ENCODE measurements around the gene ILDR2. TPM values are rescaled to one million over a fixed set of nuclear protein-coding genes. Genes with fewer than 3 reads are reported as not detected.

The ILDR2 gene
- total and polyA plus RNA-seq, 9 of the 15 experiments (the other 6 are each of a cell fraction or from before 2014, with no cell fraction given): 0.03 to 0.31 (median 0.18) TPM; not detected in 2

DNA sequence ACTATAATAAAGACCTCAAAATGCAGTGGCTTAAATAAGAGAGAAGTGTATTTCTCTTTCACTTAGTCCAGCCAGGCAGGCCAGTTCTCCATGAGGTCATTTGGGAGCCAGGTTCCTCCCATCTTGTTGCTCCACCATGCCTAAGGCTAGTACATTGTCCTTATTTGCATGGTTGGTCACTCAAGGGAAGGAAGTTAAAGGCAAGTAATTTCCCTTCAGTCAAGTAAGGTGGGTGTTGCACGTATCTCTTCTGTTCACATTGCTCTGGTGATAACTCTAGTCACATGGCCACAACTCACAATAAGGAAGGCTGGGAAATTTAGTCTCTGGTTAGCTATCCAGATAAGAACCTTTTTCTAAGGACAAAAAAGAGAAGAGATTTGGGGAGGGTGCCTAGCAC, 72.1 kb downstream of the ILDR2 start (continued):
- TF ChIP-seq USF2 (CRISPR knock-in tag; IDR thresholded peaks at IDR 0.05) (peak; percentile 71), GTF2F1 (IDR thresholded peaks at IDR 0.05; ENCODE audit: low read depth, low read length) (no peak), L3MBTL2 (IDR thresholded peaks at IDR 0.05) (peak; percentile 42; the same call in 1 of the 2 replicates), E2F4 (CRISPR knock-in tag; IDR thresholded peaks at IDR 0.05; ENCODE audit: low read depth) (no peak)

DNA sequence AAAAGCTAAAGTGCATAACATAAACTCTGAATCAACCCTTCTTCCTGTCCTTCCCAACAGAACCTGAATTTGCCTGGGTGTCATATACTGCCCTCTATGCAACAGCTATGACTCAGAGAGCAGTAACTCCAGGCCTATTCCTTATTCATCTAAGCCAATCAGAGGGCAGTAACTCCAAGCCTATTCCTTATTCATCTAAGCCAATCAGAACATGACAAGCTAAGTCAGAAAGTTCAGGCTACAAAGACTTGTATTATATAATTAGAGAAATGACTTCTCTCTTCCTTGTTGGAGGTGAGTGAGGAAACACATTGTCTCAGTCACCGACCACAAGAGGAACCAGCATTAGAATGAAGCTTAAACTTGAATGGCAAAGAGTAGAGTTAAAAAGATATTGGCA, 73.1 kb downstream of the ILDR2 start:
- in situ Hi-C loops (cut with MboI): no loop called here
- no TSS peak for BruUV-seq (replicated peaks)
- 9% methylated on average over 1 of the region's 1 CpG for WGBS (ENCODE audit: insufficient coverage, low coverage, missing lambda C conversion rate)
- TF ChIP-seq, protein P1, sequence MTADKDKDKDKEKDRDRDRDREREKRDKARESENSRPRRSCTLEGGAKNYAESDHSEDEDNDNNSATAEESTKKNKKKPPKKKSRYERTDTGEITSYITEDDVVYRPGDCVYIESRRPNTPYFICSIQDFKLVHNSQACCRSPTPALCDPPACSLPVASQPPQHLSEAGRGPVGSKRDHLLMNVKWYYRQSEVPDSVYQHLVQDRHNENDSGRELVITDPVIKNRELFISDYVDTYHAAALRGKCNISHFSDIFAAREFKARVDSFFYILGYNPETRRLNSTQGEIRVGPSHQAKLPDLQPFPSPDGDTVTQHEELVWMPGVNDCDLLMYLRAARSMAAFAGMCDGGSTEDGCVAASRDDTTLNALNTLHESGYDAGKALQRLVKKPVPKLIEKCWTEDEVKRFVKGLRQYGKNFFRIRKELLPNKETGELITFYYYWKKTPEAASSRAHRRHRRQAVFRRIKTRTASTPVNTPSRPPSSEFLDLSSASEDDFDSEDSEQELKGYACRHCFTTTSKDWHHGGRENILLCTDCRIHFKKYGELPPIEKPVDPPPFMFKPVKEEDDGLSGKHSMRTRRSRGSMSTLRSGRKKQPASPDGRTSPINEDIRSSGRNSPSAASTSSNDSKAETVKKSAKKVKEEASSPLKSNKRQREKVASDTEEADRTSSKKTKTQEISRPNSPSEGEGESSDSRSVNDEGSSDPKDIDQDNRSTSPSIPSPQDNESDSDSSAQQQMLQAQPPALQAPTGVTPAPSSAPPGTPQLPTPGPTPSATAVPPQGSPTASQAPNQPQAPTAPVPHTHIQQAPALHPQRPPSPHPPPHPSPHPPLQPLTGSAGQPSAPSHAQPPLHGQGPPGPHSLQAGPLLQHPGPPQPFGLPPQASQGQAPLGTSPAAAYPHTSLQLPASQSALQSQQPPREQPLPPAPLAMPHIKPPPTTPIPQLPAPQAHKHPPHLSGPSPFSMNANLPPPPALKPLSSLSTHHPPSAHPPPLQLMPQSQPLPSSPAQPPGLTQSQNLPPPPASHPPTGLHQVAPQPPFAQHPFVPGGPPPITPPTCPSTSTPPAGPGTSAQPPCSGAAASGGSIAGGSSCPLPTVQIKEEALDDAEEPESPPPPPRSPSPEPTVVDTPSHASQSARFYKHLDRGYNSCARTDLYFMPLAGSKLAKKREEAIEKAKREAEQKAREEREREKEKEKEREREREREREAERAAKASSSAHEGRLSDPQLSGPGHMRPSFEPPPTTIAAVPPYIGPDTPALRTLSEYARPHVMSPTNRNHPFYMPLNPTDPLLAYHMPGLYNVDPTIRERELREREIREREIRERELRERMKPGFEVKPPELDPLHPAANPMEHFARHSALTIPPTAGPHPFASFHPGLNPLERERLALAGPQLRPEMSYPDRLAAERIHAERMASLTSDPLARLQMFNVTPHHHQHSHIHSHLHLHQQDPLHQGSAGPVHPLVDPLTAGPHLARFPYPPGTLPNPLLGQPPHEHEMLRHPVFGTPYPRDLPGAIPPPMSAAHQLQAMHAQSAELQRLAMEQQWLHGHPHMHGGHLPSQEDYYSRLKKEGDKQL (CRISPR knock-in tag; IDR thresholded peaks at IDR 0.05; ENCODE audit: borderline replicate concordance): no peak
- TF ChIP-seq, protein P2, sequence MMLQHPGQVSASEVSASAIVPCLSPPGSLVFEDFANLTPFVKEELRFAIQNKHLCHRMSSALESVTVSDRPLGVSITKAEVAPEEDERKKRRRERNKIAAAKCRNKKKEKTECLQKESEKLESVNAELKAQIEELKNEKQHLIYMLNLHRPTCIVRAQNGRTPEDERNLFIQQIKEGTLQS (IDR thresholded peaks at IDR 0.05): peak; percentile 13; the same call in 1 of the 2 replicates
- TF ChIP-seq, protein P2 (CRISPR knock-in tag; conservative IDR thresholded peaks at IDR 0.05): no peak
- TF ChIP-seq MTA2 (IDR thresholded peaks at IDR 0.05; ENCODE audit: low read depth): no peak
- TF ChIP-seq FOSL1 (tag; conservative IDR thresholded peaks at IDR 0.05): 0 out of 2 replicates have a peak, but pooled peaks have one; percentile 13
- no peak for TF ChIP-seq NCOA6 (IDR thresholded peaks at IDR 0.05)
- TF ChIP-seq HOMEZ (CRISPR knock-in tag; IDR thresholded peaks at IDR 0.05): no peak

More for the DNA sequence above, 73.1 kb downstream of the ILDR2 start:
- DNase-seq (ENCODE audit: extremely low read depth in 1 of 4, low spot score in 3 of 4): peak in 1 of 4 experiments; percentile 14
- Histone ChIP-seq H3K4me2 (ENCODE audit: insufficient read depth, low read length) (no peak overlapping the region), H3K27me3 (ENCODE audit: control insufficient read depth in 2 of 2, insufficient read depth in 2 of 2, low read length in 2 of 2) (no peaks in the 10 kb centered on the region; a peak in 1 of 5 replicates), H3K36me3 (ENCODE audit: control insufficient read depth, insufficient read depth, low read length) (no peaks in the 10 kb centered on the region), H3K4me1 (replicated peaks in 1 of 2; ENCODE audit: control insufficient read depth in 2 of 2, insufficient read depth in 2 of 2, low read length in 2 of 2) (peaks cover 0 to 11% of the 10 kb centered on the region in 2 experiments; a peak in 2 of 5 replicates), H3K4me3 (no peak overlapping the region), H3K79me2 (ENCODE audit: control insufficient read depth, insufficient read depth, low read length) (no peaks in the 10 kb centered on the region), H2AFZ (ENCODE audit: low read depth, low read length) (no peak overlapping the region), H3K9ac (ENCODE audit: insufficient read depth in 1 of 2, low read depth in 2 of 2, low read length in 2 of 2) (no peak overlapping the region), H3K27ac (ENCODE audit: extremely low read depth, low read depth, low read length) (no peak overlapping the region), H4K20me1 (replicated peaks; ENCODE audit: control insufficient read depth, insufficient read depth, low read length) (no peaks in the 10 kb centered on the region), H3K9me1 (ENCODE audit: control insufficient read depth, insufficient read depth, low read length) (no peaks in the 10 kb centered on the region), H3K9me3 (replicated peaks; ENCODE audit: control insufficient read depth, insufficient read depth, low read depth, low read length) (no peaks in the 10 kb centered on the region)
- ATAC-seq: peak; percentile 80
- intact Hi-C loops (cut with micrococcal nuclease): no loop called here
- FAIRE-seq: no peak
- ChIA-PET CTCF (ENCODE audit: low intra/inter-chr PET ratio) (no interaction called here), POLR2A (interaction anchor here (0.5 kb wide), 1 partner anchor 34 kb away, joined by 3 read pairs; no protein-coding TSS in a partner anchor)

Measured in K562 (cell line).